MM.1S (cell line): ENCODE data around the gene CAD.

Source experiments
- EZH2 ChIP-seq: fragments of 300-600 bp; sonication (generic); optimal IDR thresholded peaks from 2 replicates; pipeline ENCODE3; 2017; ENCODE audit warnings: low read depth, mild to moderate bottlenecking, antibody characterized with exemption, low read length, mixed read lengths
- EZH2phosphoT487 ChIP-seq: fragments of 300-600 bp; sonication (generic); IDR thresholded peaks from 2 replicates; pipeline ENCODE4 v1.6.1; 2018; ENCODE audit warnings: antibody characterized with exemption, low read length
- TF ChIP-seq, protein P1 (sequence below): fragments of 300-600 bp; sonication (generic); IDR thresholded peaks from 2 replicates; pipeline ENCODE4 v1.5.1; 2016; ENCODE audit warnings: antibody characterized with exemption, low read length, mixed read lengths

DNA sequence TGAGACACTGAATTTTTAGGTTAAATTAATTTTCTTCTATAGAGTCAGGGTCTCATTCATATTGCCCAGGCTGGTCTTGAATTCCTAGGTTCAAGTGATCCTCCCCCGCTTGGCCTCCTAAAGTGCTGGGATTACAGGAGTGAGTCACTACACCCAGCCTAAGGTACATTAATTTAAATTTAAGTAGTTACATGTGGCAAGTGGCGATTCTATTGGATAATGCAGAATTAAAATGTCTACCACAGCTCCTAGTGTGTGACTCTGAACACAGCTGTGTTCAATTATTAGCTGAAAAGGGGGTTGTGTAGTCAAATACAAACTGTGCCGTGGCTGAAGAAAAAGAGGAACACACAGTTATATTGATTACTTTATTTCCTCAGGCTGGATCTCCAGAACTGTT is 2.2 kb upstream of the CAD start:
- TF ChIP-seq, protein P1, sequence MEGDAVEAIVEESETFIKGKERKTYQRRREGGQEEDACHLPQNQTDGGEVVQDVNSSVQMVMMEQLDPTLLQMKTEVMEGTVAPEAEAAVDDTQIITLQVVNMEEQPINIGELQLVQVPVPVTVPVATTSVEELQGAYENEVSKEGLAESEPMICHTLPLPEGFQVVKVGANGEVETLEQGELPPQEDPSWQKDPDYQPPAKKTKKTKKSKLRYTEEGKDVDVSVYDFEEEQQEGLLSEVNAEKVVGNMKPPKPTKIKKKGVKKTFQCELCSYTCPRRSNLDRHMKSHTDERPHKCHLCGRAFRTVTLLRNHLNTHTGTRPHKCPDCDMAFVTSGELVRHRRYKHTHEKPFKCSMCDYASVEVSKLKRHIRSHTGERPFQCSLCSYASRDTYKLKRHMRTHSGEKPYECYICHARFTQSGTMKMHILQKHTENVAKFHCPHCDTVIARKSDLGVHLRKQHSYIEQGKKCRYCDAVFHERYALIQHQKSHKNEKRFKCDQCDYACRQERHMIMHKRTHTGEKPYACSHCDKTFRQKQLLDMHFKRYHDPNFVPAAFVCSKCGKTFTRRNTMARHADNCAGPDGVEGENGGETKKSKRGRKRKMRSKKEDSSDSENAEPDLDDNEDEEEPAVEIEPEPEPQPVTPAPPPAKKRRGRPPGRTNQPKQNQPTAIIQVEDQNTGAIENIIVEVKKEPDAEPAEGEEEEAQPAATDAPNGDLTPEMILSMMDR, result no peak
- no peak for TF ChIP-seq EZH2
- TF ChIP-seq EZH2phosphoT487, result no peak
